NCI-H526 (cell line): ENCODE results near the gene ANKRD60.

Source experiments
- DNase-seq, 2 experiments: peaks; one replicate each; lab custom pipeline; 2025; lab: John Stamatoyannopoulos, UW

The ANKRD60 gene

DNA sequence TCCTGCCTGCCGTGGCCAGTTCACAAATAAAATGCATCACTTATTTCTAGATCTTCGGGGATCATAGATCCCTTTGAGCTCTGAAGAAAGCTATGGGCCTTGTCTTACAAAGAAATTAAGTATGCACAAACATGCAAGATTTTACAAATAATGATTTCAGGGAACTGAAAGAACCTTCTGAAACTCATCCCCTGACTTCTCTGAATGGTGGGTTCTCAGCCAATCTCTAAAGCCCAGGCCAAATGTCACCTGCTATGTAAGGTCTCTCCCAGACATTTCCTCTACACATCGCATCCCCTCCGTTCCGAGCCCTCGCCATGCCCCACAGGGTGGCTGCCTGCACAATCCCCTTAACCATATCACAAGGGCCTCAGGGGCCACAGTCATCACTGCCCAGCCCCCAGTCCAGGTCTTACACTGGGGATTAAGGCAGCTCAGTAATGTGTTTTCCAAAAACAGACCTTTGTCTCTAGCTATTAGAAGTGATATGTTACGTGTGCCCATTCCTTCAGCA, 16.1 kb upstream of the ANKRD60 start:
- no peak for DNase-seq

GRCh38 chr20:58243653-58244410, 15.4 kb upstream of the ANKRD60 start:
- no peak for DNase-seq

DNA sequence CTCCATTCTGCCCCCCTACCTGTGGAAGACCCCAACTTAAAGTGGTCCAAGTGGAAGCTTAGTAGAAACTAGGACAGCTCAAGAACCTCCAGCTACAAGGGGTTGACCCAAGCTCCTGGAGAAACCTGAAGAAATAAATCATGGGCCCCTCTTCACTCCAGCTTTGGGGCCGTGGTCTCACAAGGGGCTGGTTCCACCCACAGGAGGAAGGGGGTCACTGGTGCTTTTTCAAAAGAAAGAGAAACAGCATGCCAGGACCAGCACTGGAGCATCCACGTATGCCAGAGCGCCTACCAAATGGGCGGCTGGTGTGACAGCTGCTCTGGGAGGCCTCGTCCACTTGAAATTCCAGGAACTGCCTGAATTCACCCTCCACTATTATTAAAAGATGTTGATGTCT, 14.4 kb upstream of the ANKRD60 start:
- DNase-seq = no peak

GRCh38 chr20:58241766-58242465, 13.5 kb upstream of the ANKRD60 start:
- DNase-seq = no peak

DNA sequence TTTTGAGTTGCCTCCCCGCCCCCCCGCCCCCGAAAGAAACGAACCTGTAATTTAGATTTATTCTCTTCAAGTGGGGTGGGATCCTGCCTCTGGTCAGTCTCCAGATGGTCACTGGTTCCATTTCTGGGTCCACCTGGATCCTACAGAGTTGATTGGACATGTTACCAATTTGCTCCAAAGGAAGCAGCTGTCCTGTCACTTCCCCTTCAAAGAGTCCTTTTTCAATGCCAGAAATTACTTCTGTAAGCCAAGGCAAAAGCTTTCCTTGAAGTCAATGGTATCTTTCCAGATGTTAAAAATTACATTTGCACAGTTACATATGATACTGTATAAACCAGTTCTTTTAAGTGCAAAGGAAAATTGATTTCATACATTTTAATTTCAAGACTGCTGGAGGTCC, 12.0 kb upstream of the ANKRD60 start:
- no peak for DNase-seq

DNA sequence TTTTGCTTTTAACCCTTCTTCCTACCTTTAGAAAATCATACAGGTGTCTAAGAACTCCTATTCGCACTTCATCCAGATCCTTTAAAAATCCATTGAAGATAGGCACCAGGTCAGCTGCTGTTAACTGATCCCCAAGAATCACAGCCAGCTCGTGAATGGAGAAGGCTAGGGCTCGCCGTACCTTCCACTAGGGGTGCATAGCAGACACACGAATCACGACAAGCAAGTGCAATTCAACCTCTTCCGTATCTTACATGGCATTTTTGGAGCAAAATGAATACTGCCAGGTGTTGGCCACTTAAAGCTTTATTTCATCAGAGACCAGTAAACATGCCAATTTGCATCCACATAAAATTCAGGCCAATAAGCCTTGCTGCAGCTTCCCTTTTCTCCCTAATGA, 10.8 kb upstream of the ANKRD60 start:
- peak in 1 of 2 experiments; percentile 36 for DNase-seq

DNA sequence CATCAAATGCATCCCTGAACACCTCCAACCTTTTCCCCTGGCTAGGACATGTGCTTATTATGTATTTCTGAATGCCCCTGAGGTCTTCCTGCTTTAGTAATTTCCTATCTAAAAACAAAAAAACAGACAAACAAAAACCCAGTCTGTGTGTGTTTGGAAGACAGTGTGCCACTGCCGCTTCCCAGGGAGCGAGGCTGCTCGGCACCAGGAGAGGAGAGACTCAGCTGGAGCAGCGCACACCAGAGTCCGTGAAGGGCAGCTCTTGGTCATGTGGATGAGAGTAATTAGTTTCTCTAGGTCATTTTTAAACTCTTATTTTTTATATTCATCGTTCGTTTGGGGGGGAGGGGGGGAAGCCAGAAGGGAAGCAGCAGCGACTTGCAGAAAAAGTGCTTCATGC, 10.0 kb upstream of the ANKRD60 start:
- DNase-seq = no peak

- no peak for DNase-seq
These were observed 9.1 kb upstream of the ANKRD60 start for GRCh38 chr20:58237318-58238132.

- peak; percentile 58 to 90 for DNase-seq
These were observed 8.3 kb upstream of the ANKRD60 start for GRCh38 chr20:58236612-58237317.

- no peak for DNase-seq
These were observed 6.6 kb upstream of the ANKRD60 start for GRCh38 chr20:58235010-58235409.

GRCh38 chr20:58233881-58234528, 5.6 kb upstream of the ANKRD60 start:
- DNase-seq = peak in 1 of 2 experiments; percentile 29

DNA sequence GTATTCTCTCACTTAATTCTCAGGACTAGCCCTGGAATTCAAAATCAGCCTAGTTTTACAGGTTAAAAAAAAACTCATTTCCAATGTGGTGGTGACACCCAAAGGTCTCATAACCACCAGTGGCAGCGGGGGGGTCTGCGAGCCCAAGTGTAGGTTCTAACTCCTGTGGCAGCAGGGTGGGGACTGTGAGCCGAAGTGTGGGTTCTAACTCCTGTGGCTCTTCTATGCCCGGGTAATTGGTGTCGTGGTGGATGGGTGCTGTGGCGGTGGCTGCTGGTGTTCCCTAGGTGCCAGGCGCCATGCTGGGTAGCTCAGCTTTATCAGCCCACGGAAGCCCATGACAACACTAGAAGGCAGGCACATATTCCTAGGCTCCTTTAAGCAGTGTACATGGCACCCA, 4.9 kb upstream of the ANKRD60 start:
- DNase-seq = no peak

- peak; percentile 33 to 54 for DNase-seq
These were observed 3.2 kb upstream of the ANKRD60 start for GRCh38 chr20:58231683-58232082.

GRCh38 chr20:58229198-58229798, 845 bp upstream of the ANKRD60 start:
- peak in 1 of 2 experiments; percentile 54 for DNase-seq

DNA sequence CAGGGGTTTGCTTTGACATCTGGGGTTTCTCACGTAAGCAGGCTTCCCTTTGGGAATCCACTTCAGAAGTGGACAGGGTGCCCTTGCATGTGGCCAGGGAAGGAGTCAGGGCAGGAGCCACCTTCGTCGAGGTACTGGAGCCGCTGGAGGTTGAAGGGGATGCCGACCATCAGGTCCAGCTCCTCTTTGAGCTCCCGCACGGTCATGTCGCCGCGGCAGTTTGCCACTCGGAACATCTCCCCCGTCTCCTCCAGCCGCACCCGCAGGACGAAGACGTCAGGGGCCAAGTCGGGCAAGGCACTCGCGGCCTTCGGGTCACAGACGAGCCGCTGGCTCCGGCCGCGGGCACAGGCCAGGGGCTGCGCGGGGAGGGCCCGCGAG, 360 bp downstream of the ANKRD60 start:
- DNase-seq = peak in 1 of 2 experiments; percentile 41

- DNase-seq = no peak
These were observed 906 bp downstream of the ANKRD60 start for GRCh38 chr20:58227391-58228102.

DNA sequence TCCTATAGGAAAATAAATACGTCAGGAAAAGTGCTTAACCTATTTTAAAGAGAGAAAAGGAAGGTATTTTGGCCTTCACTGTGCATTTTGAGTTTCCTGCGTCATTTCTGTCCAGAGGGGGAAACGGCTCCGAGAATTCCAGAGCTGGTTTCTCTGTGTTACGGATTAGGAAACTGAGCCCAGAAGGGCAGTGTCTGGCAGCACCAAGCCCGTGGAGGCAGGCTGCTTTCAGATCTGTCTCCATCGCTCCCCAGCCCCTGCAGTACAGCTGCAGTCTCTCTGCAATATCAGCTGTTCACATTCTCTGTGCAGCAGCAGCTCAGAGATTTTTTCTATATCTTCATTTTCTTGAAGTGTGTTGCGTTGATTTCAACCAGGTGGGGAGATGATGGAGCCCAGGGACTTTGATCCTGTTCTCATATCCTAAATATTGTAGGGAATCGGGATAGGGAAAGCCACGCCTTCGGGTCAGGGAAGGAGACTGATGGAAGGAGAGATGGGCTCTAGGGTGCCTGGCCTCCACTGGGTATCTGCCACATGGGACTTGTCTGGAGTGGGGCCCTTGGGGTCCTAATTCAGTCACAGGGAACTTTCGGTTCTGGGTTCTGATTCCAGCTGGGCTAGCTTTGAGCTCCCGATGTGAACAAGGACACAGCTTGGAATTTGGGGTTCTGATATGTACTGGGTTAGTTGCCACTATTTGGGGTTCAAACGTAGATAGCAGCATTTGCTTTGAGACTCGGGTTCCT, 2.8 kb downstream of the ANKRD60 start:
- DNase-seq = no peak

GRCh38 chr20:58224974-58225373, 3.5 kb downstream of the ANKRD60 start:
- DNase-seq = no peak

GRCh38 chr20:58224097-58224496, 4.4 kb downstream of the ANKRD60 start:
- no peak for DNase-seq
